NCI-H510A treated with DMSO at 0.1 percent for 48 hours (cell line): ENCODE measurements around the gene DACH2.

Source experiments
- DNase-seq: peaks from one replicate; lab custom pipeline; 2025; lab: John Stamatoyannopoulos, UW

The DACH2 gene

GRCh38 chrX:86322913-86323312, 174.7 kb downstream of the DACH2 start:
- DNase-seq = no peak

- DNase-seq = no peak
These were observed 180.9 kb downstream of the DACH2 start for GRCh38 chrX:86329174-86329573.

GRCh38 chrX:86348669-86349068, 200.4 kb downstream of the DACH2 start:
- DNase-seq = no peak

GRCh38 chrX:86349115-86349514, 200.9 kb downstream of the DACH2 start:
- no peak for DNase-seq

- DNase-seq = no peak
These were observed 221.8 kb downstream of the DACH2 start for GRCh38 chrX:86369847-86370630.

GRCh38 chrX:86370927-86371326, 222.7 kb downstream of the DACH2 start:
- no peak for DNase-seq

GRCh38 chrX:86379209-86379608, 231.0 kb downstream of the DACH2 start:
- DNase-seq = no peak

GRCh38 chrX:86383681-86384540, 235.7 kb downstream of the DACH2 start:
- no peak for DNase-seq

- no peak for DNase-seq
These were observed 259.1 kb downstream of the DACH2 start for GRCh38 chrX:86407371-86407770.

- DNase-seq = no peak
These were observed 273.5 kb downstream of the DACH2 start for GRCh38 chrX:86421771-86422170.

- no peak for DNase-seq
These were observed 287.9 kb downstream of the DACH2 start for GRCh38 chrX:86436116-86436515.

GRCh38 chrX:86455495-86455894, 307.2 kb downstream of the DACH2 start:
- no peak for DNase-seq

- no peak for DNase-seq
These were observed 312.5 kb downstream of the DACH2 start for GRCh38 chrX:86460760-86461159.

GRCh38 chrX:86504297-86504696, 356.0 kb downstream of the DACH2 start:
- no peak for DNase-seq

- no peak for DNase-seq
These were observed 359.1 kb downstream of the DACH2 start for GRCh38 chrX:86507331-86507730.

- DNase-seq = no peak
These were observed 431.5 kb downstream of the DACH2 start for GRCh38 chrX:86579777-86580176.

GRCh38 chrX:86604607-86605006, 456.4 kb downstream of the DACH2 start:
- DNase-seq = no peak

GRCh38 chrX:86696951-86697350, 548.7 kb downstream of the DACH2 start:
- no peak for DNase-seq

- DNase-seq = no peak
These were observed 563.4 kb downstream of the DACH2 start for GRCh38 chrX:86711531-86712180.

- no peak for DNase-seq
These were observed 566.2 kb downstream of the DACH2 start for GRCh38 chrX:86714441-86714840.

- DNase-seq = no peak
These were observed 576.0 kb downstream of the DACH2 start for GRCh38 chrX:86724277-86724676.

- no peak for DNase-seq
These were observed 598.8 kb downstream of the DACH2 start for GRCh38 chrX:86747091-86747490.

GRCh38 chrX:86805241-86805640, 657.0 kb downstream of the DACH2 start:
- no peak for DNase-seq
